Stimulated activated CD4-positive, alpha-beta T cell treated with anti-CD3 and anti-CD28 coated beads, Interleukin-15, amount 100 ng/mL, for 48 hours (primary cell): ENCODE results near the gene OR1J2.
"Not testable (repeated sequence)": the region's sequence is repeated elsewhere in the genome, so short reads cannot be mapped to it uniquely, and the experiment has no call there.

ENCODE experiments used
- DNase-seq, 2 donors: peaks; one replicate each; pipeline ENCODE4 v3.0.0-alpha.2; 2020; ENCODE audit warnings: low read depth in 2 of 2

The OR1J2 gene

GRCh38 chr9:122510502-122510901 lies at the start of gene OR1J2:
Gene OR1J2 (plus strand): TSS chr9:122510802. CDS start chr9:122510802, 0 bp downstream.
- no peak for DNase-seq

GRCh38 chr9:122463828-122464632 lies 46.6 kb upstream of the OR1J2 start:
- peak in 1 of 2 donors; percentile 16 for DNase-seq

- peak; percentile 30 to 45 for DNase-seq
Observed at GRCh38 chr9:122464633-122465567, 45.7 kb upstream of the OR1J2 start.

- no peak for DNase-seq
Observed at GRCh38 chr9:122466456-122466855, 44.1 kb upstream of the OR1J2 start.

GRCh38 chr9:122468735-122469134 lies 41.9 kb upstream of the OR1J2 start:
- DNase-seq: no peak

GRCh38 chr9:122474561-122474960 lies 36.0 kb upstream of the OR1J2 start:
- no peak for DNase-seq

- DNase-seq: no peak
Observed at GRCh38 chr9:122475717-122476116, 34.9 kb upstream of the OR1J2 start.

- DNase-seq: no peak
Observed at GRCh38 chr9:122477346-122477745, 33.3 kb upstream of the OR1J2 start.

GRCh38 chr9:122477826-122478225 lies 32.8 kb upstream of the OR1J2 start, which contains the start of gene OR1J1:
Gene OR1J1 (minus strand): TSS chr9:122477926. CDS start chr9:122477926, 0 bp downstream.
- DNase-seq: no peak

GRCh38 chr9:122479062-122479461 lies 31.5 kb upstream of the OR1J2 start:
- DNase-seq: no peak

GRCh38 chr9:122498883-122499288 lies 11.7 kb upstream of the OR1J2 start:
- no peak for DNase-seq

- DNase-seq: no peak
Observed at GRCh38 chr9:122506964-122507363, 3.6 kb upstream of the OR1J2 start.

- DNase-seq: no peak
Observed at GRCh38 chr9:122518226-122518625, 7.6 kb downstream of the OR1J2 start.

GRCh38 chr9:122518841-122519240 lies 8.2 kb downstream of the OR1J2 start, which contains the start of gene OR1J4:
Gene OR1J4 (plus strand): TSS chr9:122519141. CDS start chr9:122519141, 0 bp downstream.
- DNase-seq: no peak

- DNase-seq: no peak
Observed at GRCh38 chr9:122519376-122519775, 8.8 kb downstream of the OR1J2 start.

- DNase-seq: peak; percentile 4 to 10
Observed at GRCh38 chr9:122526602-122527001, 16.0 kb downstream of the OR1J2 start.

GRCh38 chr9:122527193-122527592 lies 16.6 kb downstream of the OR1J2 start, which contains the start of gene OR1N1:
Gene OR1N1 (minus strand): TSS chr9:122527293. CDS start chr9:122527293, 0 bp downstream.
- no peak for DNase-seq

GRCh38 chr9:122531157-122531556 lies 20.6 kb downstream of the OR1J2 start:
- DNase-seq: not testable (repeated sequence)

- no peak for DNase-seq
Observed at GRCh38 chr9:122536134-122536533, 25.5 kb downstream of the OR1J2 start.

- not testable (repeated sequence) for DNase-seq
Observed at GRCh38 chr9:122537066-122537465, 26.5 kb downstream of the OR1J2 start.

- DNase-seq: no peak
Observed at GRCh38 chr9:122538757-122539156, 28.2 kb downstream of the OR1J2 start.

GRCh38 chr9:122546196-122546595 lies 35.6 kb downstream of the OR1J2 start:
- DNase-seq: no peak
